ENCODE results near the gene SP140. TPM values are rescaled to one million over a fixed set of nuclear protein-coding genes. Genes with fewer than 3 reads are reported as not detected.
A peak's percentile ranks its signal among the peaks of the same experiment; 100 is the strongest.

Gene SP140
- total and polyA plus RNA-seq, 2 of the 13 experiments (the other 11 are each of a cell fraction or from before 2014, with no cell fraction given), result 0.57 to 0.80 TPM

- peak; percentile 100 for TF ChIP-seq IRF2 (CRISPR knock-in tag; IDR thresholded peaks at IDR 0.05)
- no peak for TF ChIP-seq ATM (IDR thresholded peaks at IDR 0.05; ENCODE audit: borderline replicate concordance)
- TF ChIP-seq ZZZ3 (CRISPR knock-in tag; IDR thresholded peaks at IDR 0.05; ENCODE audit: borderline replicate concordance), result peak; percentile 73; the same call in 1 of the 2 replicates
- TF ChIP-seq ZNF382 (CRISPR knock-in tag; IDR thresholded peaks at IDR 0.05; ENCODE audit: borderline replicate concordance), result no peak
- TF ChIP-seq KMT2A (CRISPR knock-in tag; IDR thresholded peaks at IDR 0.05), result peak; percentile 91
- TF ChIP-seq KAT7 (CRISPR knock-in tag; IDR thresholded peaks at IDR 0.05; ENCODE audit: borderline replicate concordance), result peak; percentile 97
- peak; percentile 62; the same call in 1 of the 2 replicates for TF ChIP-seq SMAD1 (CRISPR knock-in tag; IDR thresholded peaks at IDR 0.05; ENCODE audit: borderline replicate concordance, low read depth)
- TF ChIP-seq PRDM10 (CRISPR knock-in tag; IDR thresholded peaks at IDR 0.05; ENCODE audit: low read depth), result 0 out of 2 replicates have a peak, but pooled peaks have one; percentile 23
- TF ChIP-seq GMEB1 (CRISPR knock-in tag; IDR thresholded peaks at IDR 0.05; ENCODE audit: borderline replicate concordance), result peak; percentile 36; the same call in 1 of the 2 replicates
- TF ChIP-seq NR2C2 (CRISPR knock-in tag; IDR thresholded peaks at IDR 0.05; ENCODE audit: borderline replicate concordance), result peak; percentile 99
- TF ChIP-seq SALL1 (CRISPR knock-in tag; IDR thresholded peaks at IDR 0.05), result peak; percentile 76
- peak; percentile 84; the same call in 1 of the 2 replicates for TF ChIP-seq DMAP1 (CRISPR knock-in tag; IDR thresholded peaks at IDR 0.05)
- TF ChIP-seq HNRNPL (IDR thresholded peaks at IDR 0.05; ENCODE audit: low read depth, low read length), result 0 out of 2 replicates have a peak, but pooled peaks have one; percentile 56
- TF ChIP-seq PLSCR1 (CRISPR knock-in tag; IDR thresholded peaks at IDR 0.05; ENCODE audit: borderline replicate concordance), result no peak
- peak; percentile 93 for TF ChIP-seq CBX5 (CRISPR knock-in tag; IDR thresholded peaks at IDR 0.05; ENCODE audit: borderline replicate concordance)
- TF ChIP-seq ATF1 (CRISPR knock-in tag; IDR thresholded peaks at IDR 0.05), result peak; percentile 36; the same call in 1 of the 2 replicates
- TF ChIP-seq ZEB1 (IDR thresholded peaks at IDR 0.05; ENCODE audit: insufficient replicate concordance, low read depth), result peak; percentile 91
- TF ChIP-seq MAX (IDR thresholded peaks at IDR 0.05), result peak; percentile 92
- peak; percentile 73 for TF ChIP-seq ZNF501 (CRISPR knock-in tag; IDR thresholded peaks at IDR 0.05)
- peak; percentile 20; the same call in 1 of the 2 replicates for TF ChIP-seq NR2F6 (IDR thresholded peaks at IDR 0.05)
- TF ChIP-seq NR2F6 (CRISPR knock-in tag; IDR thresholded peaks at IDR 0.05), result peak; percentile 69
- peak; percentile 82 for TF ChIP-seq KDM2A (CRISPR knock-in tag; IDR thresholded peaks at IDR 0.05; ENCODE audit: borderline replicate concordance, low read depth)
- peak; percentile 88; the same call in 1 of the 2 replicates for TF ChIP-seq ERF (CRISPR knock-in tag; IDR thresholded peaks at IDR 0.05)
- no peak for TF ChIP-seq NFIB (CRISPR knock-in tag; IDR thresholded peaks at IDR 0.05; ENCODE audit: borderline replicate concordance)
Measured at GRCh38 chr2:230326453-230327417, 101.2 kb downstream of the SP140 start, which contains the start of gene SP140L (continued).
